A673 (cell line): ENCODE measurements around the gene IDI2.

Experiments
- CTCF ChIP-seq: fragments of 300-800, 200-600 bp; sonication (generic); conservative IDR thresholded peaks from 2 replicates; pipeline ENCODE4 v1.5.1; 2017; ENCODE audit warnings: low read depth, mild to moderate bottlenecking, antibody characterized with exemption, low read length, moderate library complexity, mixed read lengths
- EZH2 ChIP-seq: fragments of 200-600 bp; sonication (generic); IDR thresholded peaks from 2 replicates; pipeline ENCODE4 v1.6.1; 2017; ENCODE audit warnings: borderline replicate concordance, low read depth, mild to moderate bottlenecking, mixed read lengths, antibody characterized with exemption, low read length; ENCODE audit not compliant: poor library complexity, severe bottlenecking

GRCh38 chr10:990808-991207 lies 34.9 kb downstream of the IDI2 start:
- TF ChIP-seq CTCF: no peak
- no peak for TF ChIP-seq EZH2
